ENCODE data around the gene MICALL1. TPM values are rescaled to one million over a fixed set of nuclear protein-coding genes. Genes with fewer than 3 reads are reported as not detected.

Gene MICALL1
- total and polyA plus RNA-seq, 2 of the 13 experiments (the other 11 are each of a cell fraction or from before 2014, with no cell fraction given): 7.6 to 10.6 TPM

- TF ChIP-seq ARNT2 (CRISPR knock-in tag; IDR thresholded peaks at IDR 0.05; ENCODE audit: low read depth) (0 out of 2 replicates have a peak, but pooled peaks have one; percentile 57), BHLHE40 (IDR thresholded peaks at IDR 0.05; ENCODE audit: low read length) (no peak), ZNF224 (CRISPR knock-in tag; IDR thresholded peaks at IDR 0.05) (no peak), ZNF597 (CRISPR knock-in tag; IDR thresholded peaks at IDR 0.05) (no peak), SMYD3 (CRISPR knock-in tag; IDR thresholded peaks at IDR 0.05) (no peak), MTA1 (CRISPR knock-in tag; IDR thresholded peaks at IDR 0.05; ENCODE audit: borderline replicate concordance) (peak; percentile 51; the same call in 1 of the 2 replicates), ZNF780A (CRISPR knock-in tag; IDR thresholded peaks at IDR 0.05) (no peak), ZNF318 (CRISPR knock-in tag; IDR thresholded peaks at IDR 0.05) (0 out of 2 replicates have a peak, but pooled peaks have one; percentile 32), GTF3A (CRISPR knock-in tag; conservative IDR thresholded peaks at IDR 0.05) (0 out of 2 replicates have a peak, but pooled peaks have one; percentile 32), PHF20 (CRISPR knock-in tag; IDR thresholded peaks at IDR 0.05) (no peak), KLF12 (CRISPR knock-in tag; IDR thresholded peaks at IDR 0.05; ENCODE audit: borderline replicate concordance) (peak; percentile 98; the same call in 1 of the 2 replicates), ZMAT3 (CRISPR knock-in tag; conservative IDR thresholded peaks at IDR 0.05) (no peak; the same call in 1 of the 2 replicates), TSC22D2 (CRISPR knock-in tag; IDR thresholded peaks at IDR 0.05; ENCODE audit: borderline replicate concordance) (no peak), ZKSCAN1 (IDR thresholded peaks at IDR 0.05; ENCODE audit: low read length) (no peak), ZNF367 (CRISPR knock-in tag; IDR thresholded peaks at IDR 0.05; ENCODE audit: borderline replicate concordance) (no peak), TMF1 (CRISPR knock-in tag; IDR thresholded peaks at IDR 0.05; ENCODE audit: low read depth) (no peak), RFXAP (CRISPR knock-in tag; IDR thresholded peaks at IDR 0.05; ENCODE audit: borderline replicate concordance) (peak; percentile 74; the same call in 1 of the 2 replicates), HOXA9 (CRISPR knock-in tag; IDR thresholded peaks at IDR 0.05; ENCODE audit: borderline replicate concordance) (no peak), ZNF251 (CRISPR knock-in tag; IDR thresholded peaks at IDR 0.05) (no peak)
Measured at GRCh38 chr22:37933711-37934376, 27.7 kb downstream of the MICALL1 start (continued).
